GM12801 (cell line): Measurements from ENCODE around the gene HOXD1.

Source experiments
- TF ChIP-seq, protein P1 (sequence below): IDR thresholded peaks from one replicate; pipeline ENCODE4 v1.5.1; 2011; ENCODE audit warnings: control low read depth; ENCODE audit not compliant: insufficient read length; ENCODE audit errors: extremely low read depth

The HOXD1 gene

DNA sequence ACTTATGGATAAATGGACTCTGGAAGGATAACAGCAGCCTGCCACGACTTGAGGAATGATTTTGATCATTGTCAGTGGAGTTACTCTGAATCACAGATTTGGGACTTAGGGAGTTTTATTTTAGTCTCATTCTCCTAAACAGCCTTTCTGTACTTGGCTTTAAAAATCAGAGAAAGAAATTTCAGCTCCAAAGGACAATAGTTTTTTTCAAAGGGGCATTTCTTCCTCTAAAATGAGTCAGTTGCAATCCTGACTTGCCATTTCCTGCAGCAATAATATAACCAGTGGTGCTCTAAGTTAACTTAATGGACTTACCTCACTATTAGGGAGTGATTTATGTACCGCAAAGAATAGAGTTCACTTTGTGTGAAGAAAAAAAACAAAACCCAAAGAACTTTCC, 45.7 kb downstream of the HOXD1 start:
- TF ChIP-seq, protein P1, sequence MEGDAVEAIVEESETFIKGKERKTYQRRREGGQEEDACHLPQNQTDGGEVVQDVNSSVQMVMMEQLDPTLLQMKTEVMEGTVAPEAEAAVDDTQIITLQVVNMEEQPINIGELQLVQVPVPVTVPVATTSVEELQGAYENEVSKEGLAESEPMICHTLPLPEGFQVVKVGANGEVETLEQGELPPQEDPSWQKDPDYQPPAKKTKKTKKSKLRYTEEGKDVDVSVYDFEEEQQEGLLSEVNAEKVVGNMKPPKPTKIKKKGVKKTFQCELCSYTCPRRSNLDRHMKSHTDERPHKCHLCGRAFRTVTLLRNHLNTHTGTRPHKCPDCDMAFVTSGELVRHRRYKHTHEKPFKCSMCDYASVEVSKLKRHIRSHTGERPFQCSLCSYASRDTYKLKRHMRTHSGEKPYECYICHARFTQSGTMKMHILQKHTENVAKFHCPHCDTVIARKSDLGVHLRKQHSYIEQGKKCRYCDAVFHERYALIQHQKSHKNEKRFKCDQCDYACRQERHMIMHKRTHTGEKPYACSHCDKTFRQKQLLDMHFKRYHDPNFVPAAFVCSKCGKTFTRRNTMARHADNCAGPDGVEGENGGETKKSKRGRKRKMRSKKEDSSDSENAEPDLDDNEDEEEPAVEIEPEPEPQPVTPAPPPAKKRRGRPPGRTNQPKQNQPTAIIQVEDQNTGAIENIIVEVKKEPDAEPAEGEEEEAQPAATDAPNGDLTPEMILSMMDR: no peak

DNA sequence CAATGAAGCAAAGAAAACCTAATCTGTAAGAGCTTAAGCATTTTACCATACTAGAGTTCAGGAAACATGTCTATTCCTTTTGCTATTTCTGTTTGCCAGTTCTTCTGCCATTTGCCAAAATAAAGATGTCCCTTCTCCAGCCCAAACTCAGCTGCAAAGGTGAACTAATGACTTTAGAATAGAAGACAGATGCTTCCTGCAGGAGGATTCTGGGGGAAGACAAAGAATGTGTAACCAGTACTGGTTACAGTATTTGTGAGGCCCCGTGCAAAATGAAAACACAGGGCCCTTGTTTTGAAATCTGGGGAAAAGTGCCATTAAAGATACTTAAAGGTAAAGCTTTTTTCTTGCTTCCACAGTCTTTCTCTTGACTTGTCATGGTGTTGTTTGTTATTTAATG, 46.5 kb downstream of the HOXD1 start:
- TF ChIP-seq, protein P1: no peak

DNA sequence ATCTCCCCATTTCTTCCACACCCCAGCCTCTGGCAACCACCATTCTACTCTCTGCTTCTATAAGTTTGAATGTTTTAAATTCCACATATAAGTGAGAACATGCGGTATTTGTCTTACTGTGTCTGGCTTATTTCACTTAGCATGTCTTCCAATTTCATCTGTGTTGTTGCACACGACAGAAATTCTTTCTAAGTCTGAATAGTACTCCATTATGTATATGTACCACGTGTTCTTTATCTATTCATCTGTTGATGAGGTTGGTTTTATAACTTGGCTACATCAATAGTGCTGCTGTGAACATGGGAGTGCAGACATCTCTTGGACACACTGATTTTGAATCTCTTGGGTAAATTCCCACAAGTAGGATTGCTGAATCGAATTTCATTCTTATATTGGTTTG, 49.0 kb downstream of the HOXD1 start:
- TF ChIP-seq, protein P1: no peak

DNA sequence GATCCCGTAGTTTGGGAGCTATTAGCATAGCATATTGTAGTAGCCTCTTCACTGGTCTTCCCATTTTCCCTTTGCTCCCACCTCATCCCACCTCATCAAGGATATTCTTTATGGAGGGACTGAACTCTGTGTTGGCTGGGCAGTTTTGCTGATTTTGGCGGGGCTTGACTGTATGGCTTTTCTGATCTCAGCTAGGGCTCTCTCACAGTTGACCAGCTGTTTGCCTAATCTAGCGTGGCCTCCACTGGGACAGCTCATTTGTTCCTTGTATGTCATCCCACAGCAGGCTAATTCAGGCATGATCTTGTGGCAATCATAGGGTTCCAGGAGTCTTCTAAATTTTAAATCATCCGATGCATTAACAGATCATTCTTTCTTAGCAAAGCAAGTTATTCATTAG, 50.6 kb downstream of the HOXD1 start:
- TF ChIP-seq, protein P1: no peak

GRCh38 chr2:176240301-176240700, 51.8 kb downstream of the HOXD1 start:
- TF ChIP-seq, protein P1: no peak
